Natural killer cell treated with Interleukin-12 subunit alpha and Interleukin-12 subunit beta and Interleukin-15 and Interleukin-18, amount 100 ng/mL, for 72 hours (primary cell): ENCODE data around the gene CFAP157. TPM values are rescaled to one million over a fixed set of nuclear protein-coding genes. Genes with fewer than 3 reads are reported as not detected.

Source experiments
- ATAC-seq, 2 donors: fragments of 150-1000 bp; cut with Tn5 transposase in 1 of 2; sonication (Bioruptor Pico), chemical (Tn5 transposase) in 1 of 2; 2 replicates each; pipeline ENCODE4 v1.10.0; 2021
- DNase-seq: peaks from one replicate; pipeline ENCODE4 v3.0.0; 2022; ENCODE audit warnings: low spot score
- H3K27ac Mint-ChIP-seq, 2 donors: 1 replicate in 1 of 2; 2 replicates in 1 of 2; pipeline ENCODE4 v1.8.0; 2022; ENCODE audit warnings: mixed read lengths in 2 of 2, mild to moderate bottlenecking in 1 of 2, moderate library complexity in 1 of 2
- H3K27me3 Mint-ChIP-seq, 2 donors: 1 replicate in 1 of 2; 2 replicates in 1 of 2; pipeline ENCODE4 v1.8.0; 2022; ENCODE audit warnings: mixed read lengths in 2 of 2
- H3K36me3 Mint-ChIP-seq: one replicate; pipeline ENCODE4 v1.8.0; 2022; ENCODE audit warnings: mixed read lengths
- H3K4me1 Mint-ChIP-seq, 2 donors: 1 replicate in 1 of 2; 2 replicates in 1 of 2; pipeline ENCODE4 v1.8.0; 2022; ENCODE audit warnings: low read depth in 2 of 2, mixed read lengths in 2 of 2, mild to moderate bottlenecking in 1 of 2
- H3K4me3 Mint-ChIP-seq: one replicate; pipeline ENCODE4 v1.8.0; 2022; ENCODE audit warnings: mixed read lengths
- H3K9me3 Mint-ChIP-seq: 2 replicates; pipeline ENCODE4 v1.8.0; 2022; ENCODE audit warnings: mixed read lengths
- total RNA-seq, 2 donors: library from RNA; stranded (reverse); gene quantifications; one replicate each; pipeline ENCODE4 v1.2.3, GENCODE V29; 2022

CFAP157 gene
- total RNA-seq, 2 donors from 2014 or later, result not detected

DNA sequence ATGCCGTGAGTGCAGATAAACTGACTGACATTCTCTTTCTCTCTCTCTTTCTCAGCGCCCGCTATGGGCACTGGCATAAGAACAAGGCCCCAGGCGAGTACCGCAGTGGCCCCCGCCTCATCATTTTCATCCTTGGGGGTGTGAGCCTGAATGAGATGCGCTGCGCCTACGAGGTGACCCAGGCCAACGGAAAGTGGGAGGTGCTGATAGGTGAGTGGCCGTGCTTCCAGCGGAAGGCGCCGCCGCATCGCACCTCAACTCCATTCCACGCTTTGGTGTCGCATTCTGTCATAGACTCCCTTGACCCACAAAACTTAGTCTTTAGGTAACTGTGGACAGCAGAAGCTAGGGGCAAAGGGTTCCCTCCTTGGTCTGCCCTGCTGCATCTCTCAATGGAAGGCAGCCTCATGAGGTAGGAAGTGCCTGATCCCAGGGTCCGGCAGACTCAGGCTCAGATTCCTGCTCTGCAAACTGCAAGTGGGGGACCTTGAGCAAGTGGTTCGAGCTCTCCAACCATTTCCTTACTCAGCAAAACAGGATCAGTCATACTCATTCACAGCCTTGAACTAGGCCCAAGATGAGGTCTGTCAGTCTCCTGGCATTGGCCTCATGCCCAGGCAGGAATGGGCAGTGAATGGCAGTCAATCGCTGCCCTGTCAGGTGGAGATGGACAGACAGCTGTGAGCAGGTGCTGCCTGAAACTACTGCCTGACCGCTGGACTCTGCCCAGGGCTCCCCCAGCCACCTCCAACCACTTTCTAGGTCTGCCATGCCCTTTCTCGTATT lies 24.2 kb upstream of the CFAP157 start:
- H3K36me3 Mint-ChIP-seq, result no peaks in the 10 kb centered on the region
- no peaks in the 10 kb centered on the region for H3K9me3 Mint-ChIP-seq
- no peak for ATAC-seq

DNA sequence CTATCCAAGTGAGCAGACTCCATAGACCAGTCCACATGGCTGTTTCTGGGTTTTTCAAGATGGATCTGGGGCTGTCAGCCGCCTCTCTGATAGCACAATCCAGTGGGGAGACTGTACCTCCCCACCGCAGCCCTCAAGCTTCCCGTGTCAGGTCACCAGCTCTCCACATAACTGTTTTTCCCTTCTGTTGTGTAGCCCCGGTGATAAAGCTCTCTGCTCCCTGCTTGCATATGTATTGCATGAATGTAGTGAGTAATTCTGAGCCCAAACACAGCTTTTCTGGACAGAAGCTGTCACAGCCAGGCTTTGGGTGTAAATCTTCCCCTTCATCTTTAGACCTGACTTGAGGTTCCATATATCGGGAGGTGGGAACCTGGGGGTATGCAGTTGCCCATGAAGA lies 23.1 kb upstream of the CFAP157 start:
- H3K4me1 Mint-ChIP-seq, result no peaks in the 10 kb centered on the region
- no peak overlapping the region for H3K27ac Mint-ChIP-seq
- no peaks in the 10 kb centered on the region for H3K27me3 Mint-ChIP-seq
- no peak for ATAC-seq
- H3K4me3 Mint-ChIP-seq, result no peak overlapping the region
- H3K36me3 Mint-ChIP-seq, result no peaks in the 10 kb centered on the region
- peak; percentile 47 for DNase-seq
- H3K9me3 Mint-ChIP-seq, result no peaks in the 10 kb centered on the region

More for the DNA sequence above, 24.2 kb upstream of the CFAP157 start:
- no peak overlapping the region for H3K4me3 Mint-ChIP-seq
- no peaks in the 10 kb centered on the region for H3K27me3 Mint-ChIP-seq
- H3K27ac Mint-ChIP-seq, result no peak overlapping the region
- DNase-seq, result no peak
- no peaks in the 10 kb centered on the region for H3K4me1 Mint-ChIP-seq

DNA sequence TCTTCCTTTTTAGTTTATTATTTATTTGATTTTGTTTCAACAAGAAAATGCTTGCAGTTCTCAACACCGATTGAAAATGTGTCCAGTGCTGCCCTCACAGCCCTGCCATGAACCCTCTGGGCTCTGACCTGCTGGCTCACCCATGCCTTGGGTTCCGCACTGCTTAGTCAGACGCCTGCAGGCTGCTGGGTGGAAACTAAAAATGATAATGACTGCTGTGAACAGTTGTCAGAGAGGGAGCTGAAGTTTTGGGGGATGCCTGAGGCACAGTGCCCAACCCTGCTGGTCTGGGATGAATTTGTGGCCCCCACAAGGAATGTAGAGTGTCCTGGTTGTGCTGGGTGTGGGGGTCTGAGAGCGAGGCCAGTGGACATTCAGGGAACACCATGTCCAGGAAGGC lies 22.2 kb upstream of the CFAP157 start:
- ATAC-seq (no peak), DNase-seq (no peak)
- Mint-ChIP-seq H3K36me3 (no peaks in the 10 kb centered on the region), H3K4me3 (no peak overlapping the region), H3K27me3 (no peaks in the 10 kb centered on the region), H3K27ac (no peak overlapping the region), H3K4me1 (no peaks in the 10 kb centered on the region), H3K9me3 (no peaks in the 10 kb centered on the region)

DNA sequence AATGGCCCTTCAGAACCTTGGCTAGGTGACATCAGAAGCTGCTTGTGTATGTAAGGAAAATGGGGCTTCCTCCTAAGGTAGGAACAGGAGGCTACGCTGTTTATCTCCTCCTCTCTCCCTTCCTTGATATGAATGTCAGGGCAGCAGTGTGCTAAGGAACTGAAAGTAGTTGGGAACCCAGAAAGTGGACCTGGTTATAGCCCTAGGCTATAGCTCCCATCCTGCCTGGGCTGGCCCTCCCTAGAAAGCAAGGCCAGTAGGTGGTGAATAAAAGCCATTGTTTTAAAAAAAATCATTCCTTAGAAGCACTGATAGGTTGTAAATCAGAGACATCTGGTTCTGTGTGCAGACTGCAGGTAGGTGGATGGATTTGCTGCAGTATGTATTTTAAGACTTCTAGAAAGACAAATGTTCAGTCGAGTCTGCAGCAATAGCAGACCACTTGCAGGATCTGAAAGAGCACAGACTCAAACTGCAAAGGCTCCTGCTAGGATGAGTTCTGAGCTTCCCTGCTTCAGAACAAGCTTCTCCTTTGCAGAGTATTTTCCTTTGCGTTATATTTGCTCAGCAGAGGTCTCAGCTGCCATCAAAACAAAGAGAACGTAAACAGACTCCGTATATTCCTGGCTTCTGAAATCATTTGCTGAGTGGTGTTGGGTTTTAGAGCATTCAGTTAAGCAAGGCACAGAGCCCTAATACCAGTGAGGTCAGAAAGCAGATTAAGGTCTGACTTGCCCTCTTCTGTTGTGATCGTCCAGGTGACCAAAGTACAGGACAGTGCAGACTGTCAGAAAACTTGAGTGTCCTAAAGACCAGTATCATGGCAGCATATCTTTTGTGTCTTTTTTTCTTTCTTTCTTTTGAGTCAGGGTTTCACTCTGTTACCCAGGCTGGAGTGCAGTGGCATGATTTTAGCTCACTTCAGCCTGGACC lies 20.1 kb upstream of the CFAP157 start:
- DNase-seq, result peak; percentile 44
- ATAC-seq, result no peak
- no peaks in the 10 kb centered on the region for H3K9me3 Mint-ChIP-seq
- H3K36me3 Mint-ChIP-seq, result no peaks in the 10 kb centered on the region
- no peak overlapping the region for H3K4me3 Mint-ChIP-seq
- no peak overlapping the region for H3K27ac Mint-ChIP-seq
- no peaks in the 10 kb centered on the region for H3K27me3 Mint-ChIP-seq
- H3K4me1 Mint-ChIP-seq, result no peaks in the 10 kb centered on the region

DNA sequence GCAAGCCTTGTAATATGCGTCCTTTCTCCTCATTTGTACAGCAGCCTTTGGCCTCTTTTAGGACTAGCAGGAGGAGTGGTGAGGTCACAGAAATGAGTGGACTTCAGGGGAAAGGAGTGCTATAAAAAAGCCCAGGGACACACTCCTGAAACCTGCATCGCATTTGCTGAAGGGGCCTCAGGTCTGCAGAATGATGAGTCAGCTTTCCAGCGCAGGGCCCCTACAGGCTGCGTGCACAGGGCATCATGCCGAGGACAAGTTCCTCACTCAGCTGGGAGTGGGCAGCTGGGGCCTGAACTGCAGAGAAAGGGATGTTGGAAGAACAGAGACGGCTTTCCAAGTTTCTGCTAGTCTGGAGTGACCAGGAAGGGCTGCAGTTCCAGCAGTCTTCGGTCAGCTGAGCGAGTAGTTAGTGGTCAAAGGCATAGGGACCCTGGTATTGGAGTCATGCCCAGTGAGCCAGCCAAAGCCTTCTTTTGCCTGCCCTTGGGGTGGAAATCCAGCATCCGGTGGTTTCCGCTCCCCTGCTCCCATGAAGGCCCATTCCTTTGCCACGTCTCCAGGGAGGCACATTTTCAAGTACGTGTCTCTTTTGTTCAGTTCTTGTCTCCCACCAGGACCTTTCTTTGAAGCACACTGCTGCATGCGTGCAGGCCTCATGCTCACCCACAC lies 17.3 kb upstream of the CFAP157 start:
- Mint-ChIP-seq H3K36me3 (no peaks in the 10 kb centered on the region), H3K27me3 (no peaks in the 10 kb centered on the region), H3K4me1 (no peaks in the 10 kb centered on the region), H3K4me3 (no peak overlapping the region), H3K27ac (no peak overlapping the region), H3K9me3 (no peaks in the 10 kb centered on the region)
- DNase-seq, result no peak
- ATAC-seq, result no peak

DNA sequence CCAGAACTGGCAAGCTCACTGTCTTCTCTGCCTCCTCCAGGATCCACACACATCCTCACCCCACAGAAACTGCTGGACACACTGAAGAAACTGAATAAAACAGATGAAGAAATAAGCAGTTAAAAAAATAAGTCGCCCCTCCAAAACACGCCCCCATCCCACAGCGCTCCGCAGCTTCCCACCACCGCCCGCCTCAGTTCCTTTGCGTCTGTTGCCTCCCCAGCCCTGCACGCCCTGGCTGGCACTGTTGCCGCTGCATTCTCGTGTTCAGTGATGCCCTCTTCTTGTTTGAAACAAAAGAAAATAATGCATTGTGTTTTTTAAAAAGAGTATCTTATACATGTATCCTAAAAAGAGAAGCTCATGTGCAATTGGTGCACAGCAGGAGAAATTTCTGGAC lies 16.1 kb upstream of the CFAP157 start:
- Mint-ChIP-seq H3K9me3 (no peaks in the 10 kb centered on the region), H3K4me1 (no peaks in the 10 kb centered on the region), H3K4me3 (no peak overlapping the region), H3K27ac (no peak overlapping the region), H3K36me3 (no peaks in the 10 kb centered on the region), H3K27me3 (no peaks in the 10 kb centered on the region)
- ATAC-seq, result no peak
- no peak for DNase-seq

DNA sequence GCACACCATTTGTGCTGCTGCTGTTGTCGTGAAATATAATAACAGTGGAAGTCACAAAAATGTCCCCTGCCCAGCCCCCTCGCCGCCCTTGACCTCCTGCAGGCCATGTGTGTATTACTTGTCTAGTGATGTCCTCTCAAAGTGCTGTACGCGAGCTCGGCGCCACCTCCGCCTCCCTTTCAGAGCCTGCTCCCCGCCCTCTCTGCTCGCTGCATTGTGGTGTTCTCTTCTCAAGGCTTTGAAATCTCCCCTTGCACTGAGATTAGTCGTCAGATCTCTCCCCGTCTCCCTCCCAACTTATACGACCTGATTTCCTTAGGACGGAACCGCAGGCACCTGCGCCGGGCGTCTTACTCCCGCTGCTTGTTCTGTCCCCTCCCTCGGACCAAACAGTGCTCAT lies 14.7 kb upstream of the CFAP157 start:
- no peaks in the 10 kb centered on the region for H3K36me3 Mint-ChIP-seq
- no peak overlapping the region for H3K4me3 Mint-ChIP-seq
- no peak overlapping the region for H3K27ac Mint-ChIP-seq

DNA sequence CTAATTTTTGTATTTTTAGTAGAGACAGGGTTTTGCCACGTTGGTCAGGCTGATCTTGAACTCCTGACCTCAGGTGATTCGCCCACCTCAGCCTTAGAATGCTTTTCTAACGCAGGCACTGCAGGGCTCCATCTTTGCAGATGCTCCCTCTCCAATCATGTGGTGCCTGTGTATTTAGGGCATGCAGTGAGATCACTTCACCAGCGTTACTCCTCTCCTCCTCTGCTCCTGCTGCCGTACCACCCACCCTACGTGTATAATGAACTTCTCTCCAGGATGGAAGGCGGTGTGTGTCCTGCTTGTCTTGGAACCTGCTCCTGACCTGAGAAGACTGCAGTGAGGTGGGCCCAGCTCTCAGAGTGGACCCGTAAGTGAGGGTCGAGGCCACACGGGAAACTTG lies 13.6 kb upstream of the CFAP157 start:
- H3K4me1 Mint-ChIP-seq, result no peaks in the 10 kb centered on the region
- H3K36me3 Mint-ChIP-seq, result no peaks in the 10 kb centered on the region
- DNase-seq (no peak), ATAC-seq (no peak)
- no peak overlapping the region for H3K27ac Mint-ChIP-seq
- H3K4me3 Mint-ChIP-seq, result no peak overlapping the region
- H3K9me3 Mint-ChIP-seq, result no peaks in the 10 kb centered on the region
- no peaks in the 10 kb centered on the region for H3K27me3 Mint-ChIP-seq

More for the DNA sequence above, 14.7 kb upstream of the CFAP157 start:
- peak; percentile 44 for DNase-seq
- Mint-ChIP-seq H3K27me3 (no peaks in the 10 kb centered on the region), H3K9me3 (no peaks in the 10 kb centered on the region), H3K4me1 (no peaks in the 10 kb centered on the region)
- ATAC-seq, result no peak

DNA sequence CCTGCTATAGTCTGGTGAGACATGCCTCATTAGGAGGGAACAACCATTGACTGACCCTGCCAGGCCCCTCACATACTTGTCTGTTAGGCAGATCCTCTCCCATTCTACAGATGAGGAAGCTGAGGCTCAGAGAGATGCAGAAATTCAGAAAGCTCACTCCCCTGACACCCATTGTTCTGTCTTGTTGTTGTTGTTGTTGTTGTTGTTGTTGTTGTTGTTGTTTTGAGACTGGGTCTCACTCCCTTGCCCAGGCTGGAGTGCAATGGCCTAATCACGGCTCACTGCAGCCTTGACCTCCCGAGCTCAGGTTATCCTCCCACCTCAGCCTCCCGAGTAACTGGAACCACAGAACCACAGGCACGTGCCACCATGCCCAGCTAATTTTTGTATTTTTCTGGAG lies 13.1 kb upstream of the CFAP157 start:
- H3K9me3 Mint-ChIP-seq, result no peaks in the 10 kb centered on the region
- ATAC-seq (no peak), DNase-seq (no peak)
- no peaks in the 10 kb centered on the region for H3K36me3 Mint-ChIP-seq
- no peaks in the 10 kb centered on the region for H3K27me3 Mint-ChIP-seq
- no peaks in the 10 kb centered on the region for H3K4me1 Mint-ChIP-seq
- H3K27ac Mint-ChIP-seq, result no peak overlapping the region
- no peak overlapping the region for H3K4me3 Mint-ChIP-seq

DNA sequence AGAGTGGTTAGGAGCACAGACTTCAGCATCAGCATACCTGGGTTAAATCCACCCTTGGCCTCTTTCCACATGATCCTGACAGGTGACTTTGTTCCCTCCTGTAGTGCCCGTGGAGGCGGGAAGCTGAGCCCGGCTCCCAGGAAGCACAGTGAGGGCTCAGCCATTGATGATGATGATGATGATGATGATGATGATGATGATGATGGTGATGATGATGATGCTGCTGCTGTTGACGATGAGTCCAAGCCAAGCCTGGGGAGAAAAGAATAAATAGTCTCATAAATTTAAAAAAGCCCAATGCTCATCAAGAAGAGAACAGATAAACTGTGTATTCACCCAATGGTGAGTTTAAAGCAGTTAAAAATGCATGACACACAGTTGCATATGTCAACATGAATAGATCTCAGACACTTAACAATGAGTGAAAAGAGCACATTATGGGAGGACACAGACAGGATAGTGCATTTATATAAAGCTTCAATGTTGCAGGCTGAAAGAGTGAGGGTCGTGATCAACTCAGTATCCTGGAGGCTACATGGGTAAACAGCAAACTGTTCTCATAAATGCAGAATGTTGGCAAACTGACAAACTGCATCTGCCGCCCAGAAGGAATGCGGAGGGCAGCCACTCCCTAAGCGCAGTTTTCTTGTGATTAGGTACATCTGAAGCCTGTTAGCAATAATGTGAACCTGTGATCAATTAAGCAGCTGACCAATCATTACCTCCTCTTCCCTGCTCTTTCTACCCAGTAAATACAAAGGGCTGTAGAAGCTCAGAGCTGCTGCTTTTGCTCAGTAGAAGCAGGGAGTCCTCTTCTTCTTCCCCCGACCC lies 11.7 kb upstream of the CFAP157 start:
- Mint-ChIP-seq H3K27ac (no peak overlapping the region), H3K27me3 (no peaks in the 10 kb centered on the region), H3K4me1 (peaks cover 7 to 9% of the 10 kb centered on the region in 2 donors), H3K36me3 (no peaks in the 10 kb centered on the region), H3K4me3 (no peak overlapping the region), H3K9me3 (no peaks in the 10 kb centered on the region)
- DNase-seq (no peak), ATAC-seq (no peak)

DNA sequence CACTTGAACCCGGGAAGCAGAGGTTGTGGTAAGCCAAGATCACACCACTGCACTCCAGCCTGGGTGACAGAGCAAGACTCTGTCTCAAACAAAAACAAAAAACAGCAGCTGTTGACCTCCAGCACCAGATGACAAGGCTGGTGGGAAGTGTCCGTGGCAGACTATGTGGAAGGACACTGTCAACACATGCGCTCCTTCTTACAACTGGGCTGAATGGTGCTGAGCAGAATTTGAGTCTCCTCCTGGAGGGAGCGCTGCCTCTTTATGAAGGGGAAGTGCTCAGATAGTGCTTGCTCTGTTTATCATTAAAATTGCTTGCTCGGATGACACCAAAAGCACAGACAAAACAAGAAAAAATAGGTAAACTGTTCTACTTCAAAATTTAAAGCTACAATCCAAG lies 9.2 kb upstream of the CFAP157 start:
- ATAC-seq, result no peak
- no peak overlapping the region for H3K4me3 Mint-ChIP-seq
- DNase-seq, result no peak
- H3K27ac Mint-ChIP-seq, result no peak overlapping the region
- no peaks in the 10 kb centered on the region for H3K27me3 Mint-ChIP-seq
- H3K36me3 Mint-ChIP-seq, result no peaks in the 10 kb centered on the region
- peaks cover 11 to 12% of the 10 kb centered on the region in 2 donors for H3K4me1 Mint-ChIP-seq
- H3K9me3 Mint-ChIP-seq, result no peaks in the 10 kb centered on the region

DNA sequence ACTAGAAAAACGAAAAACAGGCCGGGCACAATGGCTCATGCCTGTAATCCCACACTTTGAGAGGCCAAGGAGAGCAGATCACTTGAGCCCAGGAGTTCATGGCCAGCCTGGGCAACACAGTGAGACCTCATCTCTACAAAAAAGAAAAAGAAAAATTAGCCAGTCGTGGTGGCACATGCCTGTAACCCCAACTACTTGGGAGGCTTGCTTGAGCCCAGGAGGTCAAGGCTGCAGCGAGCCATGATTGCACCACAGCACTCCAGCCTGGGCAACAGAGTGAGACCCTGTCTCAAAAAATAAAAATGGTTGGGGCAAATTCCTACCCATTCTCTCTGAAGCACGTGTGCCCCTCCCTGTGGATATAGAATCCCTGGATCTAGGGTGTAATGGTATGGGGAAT lies 8.4 kb upstream of the CFAP157 start:
- ATAC-seq, result no peak
- no peaks in the 10 kb centered on the region for H3K9me3 Mint-ChIP-seq
- H3K36me3 Mint-ChIP-seq, result no peaks in the 10 kb centered on the region

DNA sequence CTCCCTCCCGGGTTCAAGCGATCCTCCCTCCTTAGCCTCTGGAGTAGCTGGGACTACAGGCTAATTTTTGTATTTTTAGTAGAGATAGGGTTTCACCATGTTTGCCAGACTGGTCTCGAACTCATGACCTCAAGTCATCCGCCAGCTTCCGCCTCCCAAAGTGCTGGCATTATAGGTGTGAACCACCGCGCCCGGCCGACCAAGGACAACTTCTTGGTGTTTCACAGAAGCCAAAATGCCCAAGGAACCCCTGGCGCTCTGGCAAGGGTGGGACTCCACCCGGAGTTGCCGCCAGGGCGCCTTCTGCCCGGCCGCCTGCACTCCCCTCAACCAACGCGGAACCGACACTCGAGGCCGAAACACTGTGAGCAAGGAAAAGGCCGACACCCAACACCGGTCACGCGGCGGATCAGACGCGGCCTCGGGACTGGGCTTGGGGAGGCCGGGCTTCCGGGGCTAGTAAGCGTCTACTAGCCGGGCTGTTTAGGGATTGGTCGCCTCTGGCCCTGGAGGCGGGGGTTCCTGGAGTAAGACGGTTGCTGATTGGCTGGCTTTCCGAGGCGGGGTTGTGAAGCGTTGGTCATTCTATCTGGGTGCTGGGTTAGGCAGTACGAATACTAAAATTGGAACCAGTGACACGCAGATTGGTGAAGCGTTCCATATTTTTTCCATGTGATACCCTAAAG lies 7.7 kb upstream of the CFAP157 start:
- peaks cover 15 to 16% of the 10 kb centered on the region in 2 donors for H3K4me1 Mint-ChIP-seq
- peak overlapping the region; percentile 81 to 95 for H3K27ac Mint-ChIP-seq
- no peaks in the 10 kb centered on the region for H3K9me3 Mint-ChIP-seq
- peak; percentile 96 for DNase-seq
- H3K27me3 Mint-ChIP-seq, result no peaks in the 10 kb centered on the region
- no peaks in the 10 kb centered on the region for H3K36me3 Mint-ChIP-seq
- peak overlapping the region; percentile 49 for H3K4me3 Mint-ChIP-seq
- ATAC-seq, result peak; percentile 99 to 100

More for the DNA sequence above, 8.4 kb upstream of the CFAP157 start:
- peak overlapping the region; percentile 20 for H3K4me3 Mint-ChIP-seq
- H3K27ac Mint-ChIP-seq, result peak overlapping the region in 1 of 2 donors; percentile 19
- H3K27me3 Mint-ChIP-seq, result no peaks in the 10 kb centered on the region
- no peak for DNase-seq
- peaks cover 15 to 16% of the 10 kb centered on the region in 2 donors for H3K4me1 Mint-ChIP-seq
